ENCODE results near the gene VKORC1.

Gene VKORC1

DNA sequence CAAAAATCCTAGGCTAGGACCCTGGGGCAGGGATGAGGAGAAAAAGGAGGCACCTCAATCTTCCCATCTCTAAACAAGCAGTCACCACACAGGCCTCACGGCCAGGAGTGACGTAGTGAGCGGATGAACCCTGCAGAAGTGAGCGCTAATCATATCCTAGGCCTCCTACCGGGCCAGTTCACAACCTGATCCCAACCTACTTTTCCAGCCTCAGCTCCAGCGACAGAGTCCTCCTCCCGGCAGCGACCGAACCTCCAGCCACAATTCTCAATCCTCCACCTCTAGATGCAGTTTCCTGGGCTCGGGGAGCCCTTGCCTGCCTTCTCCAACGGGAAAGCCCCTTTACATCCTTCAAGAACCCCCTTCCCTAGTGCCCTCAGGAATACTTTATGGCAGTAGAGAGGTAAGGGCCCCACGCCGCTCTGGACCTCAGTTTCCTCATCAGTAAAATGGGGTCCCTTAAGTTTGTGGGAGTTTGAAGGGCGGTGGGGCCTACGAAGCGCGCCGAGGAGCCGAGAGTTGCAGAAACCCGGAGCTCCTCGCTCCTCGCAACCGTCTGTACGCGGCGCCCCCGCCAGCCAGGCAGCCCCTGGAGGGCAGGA, 22.0 kb downstream of the VKORC1 start:
- TF ChIP-seq FOXP2 (optimal IDR thresholded peaks at IDR 0.05; ENCODE audit: control extremely low read depth, extremely low read length, insufficient read depth) (no peak), EZH2 (IDR thresholded peaks at IDR 0.05) (no peak)
- Histone ChIP-seq H3K27ac (peak overlapping the region; percentile 92), H3K9ac (ENCODE audit: insufficient read length) (peak overlapping the region; percentile 99), H3K9me3 (ENCODE audit: low read depth, low read length) (no peaks in the 10 kb centered on the region), H3K36me3 (ENCODE audit: insufficient read depth, low read length) (peaks cover 16% of the 10 kb centered on the region; the same call in 1 of the 2 replicates), H3K4me3 (peak overlapping the region; percentile 96)
- no peak for DNase-seq (ENCODE audit: low read depth, low spot score)

GRCh38 chr16:31071861-31072260, 22.7 kb downstream of the VKORC1 start:
- Histone ChIP-seq H3K9me3 (ENCODE audit: low read depth, low read length) (no peaks in the 10 kb centered on the region), H3K4me3 (peak overlapping the region; percentile 96), H3K27ac (peak overlapping the region; percentile 92), H3K9ac (ENCODE audit: insufficient read length) (peak overlapping the region; percentile 99), H3K36me3 (ENCODE audit: insufficient read depth, low read length) (peaks cover 8% of the 10 kb centered on the region; the same call in 1 of the 2 replicates)
- TF ChIP-seq POLR2AphosphoS5 (IDR thresholded peaks at IDR 0.05; ENCODE audit: borderline replicate concordance, low read depth, low read length) (no peak), FOXP2 (optimal IDR thresholded peaks at IDR 0.05; ENCODE audit: control extremely low read depth, extremely low read length, insufficient read depth) (no peak)
- DNase-seq (ENCODE audit: low read depth, low spot score): no peak

DNA sequence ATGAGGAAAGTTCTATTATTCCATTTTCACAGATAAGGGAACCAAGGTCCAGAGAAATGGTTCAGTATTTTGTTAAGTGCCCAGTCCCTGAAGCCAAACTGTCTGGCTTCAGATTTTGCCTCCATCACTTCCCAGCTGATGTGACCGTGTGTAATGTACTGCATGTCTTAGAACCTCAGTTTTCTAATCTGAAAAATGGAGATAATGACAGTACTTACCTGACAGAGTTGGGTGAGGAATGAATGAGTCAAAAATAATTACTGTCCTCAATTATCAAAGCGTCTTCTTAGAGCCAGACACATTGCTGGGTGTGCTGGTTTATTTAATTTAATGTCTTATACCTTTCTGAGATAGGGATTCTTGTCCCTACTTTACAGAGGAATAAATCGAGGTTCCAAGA, 27.3 kb downstream of the VKORC1 start:
- no peak overlapping the region for H3K27ac ChIP-seq
- H3K9me3 ChIP-seq (ENCODE audit: low read depth, low read length): no peaks in the 10 kb centered on the region
- DNase-seq (ENCODE audit: low read depth, low spot score): no peak
- H3K36me3 ChIP-seq (ENCODE audit: insufficient read depth, low read length): peaks cover 15% of the 10 kb centered on the region; the same call in 1 of the 2 replicates
- no peak for TF ChIP-seq FOXP2 (optimal IDR thresholded peaks at IDR 0.05; ENCODE audit: control extremely low read depth, extremely low read length, insufficient read depth)
- no peak for TF ChIP-seq EZH2 (IDR thresholded peaks at IDR 0.05)
- TF ChIP-seq POLR2AphosphoS5 (IDR thresholded peaks at IDR 0.05; ENCODE audit: borderline replicate concordance, low read depth, low read length): no peak
- H3K4me3 ChIP-seq: no peak overlapping the region
- H3K9ac ChIP-seq (ENCODE audit: insufficient read length): no peak overlapping the region

GRCh38 chr16:31064882-31065461, 29.6 kb downstream of the VKORC1 start:
- no peak overlapping the region for H3K27ac ChIP-seq
- H3K36me3 ChIP-seq (ENCODE audit: insufficient read depth, low read length): peaks cover 30% of the 10 kb centered on the region; the same call in 1 of the 2 replicates
- H3K9ac ChIP-seq (ENCODE audit: insufficient read length): no peak overlapping the region
- H3K9me3 ChIP-seq (ENCODE audit: low read depth, low read length): no peaks in the 10 kb centered on the region
- DNase-seq (ENCODE audit: low read depth, low spot score): no peak
- H3K4me3 ChIP-seq: no peak overlapping the region
- no peak for TF ChIP-seq FOXP2 (optimal IDR thresholded peaks at IDR 0.05; ENCODE audit: control extremely low read depth, extremely low read length, insufficient read depth)
- TF ChIP-seq POLR2AphosphoS5 (IDR thresholded peaks at IDR 0.05; ENCODE audit: borderline replicate concordance, low read depth, low read length): no peak
- TF ChIP-seq EZH2 (IDR thresholded peaks at IDR 0.05): no peak

GRCh38 chr16:31063843-31064611, 30.6 kb downstream of the VKORC1 start:
- no peak for DNase-seq (ENCODE audit: low read depth, low spot score)
- Histone ChIP-seq H3K27ac (no peak overlapping the region), H3K4me3 (no peak overlapping the region), H3K9ac (ENCODE audit: insufficient read length) (no peak overlapping the region), H3K9me3 (ENCODE audit: low read depth, low read length) (no peaks in the 10 kb centered on the region), H3K36me3 (ENCODE audit: insufficient read depth, low read length) (peaks cover 30% of the 10 kb centered on the region; the same call in 1 of the 2 replicates)
- TF ChIP-seq POLR2AphosphoS5 (IDR thresholded peaks at IDR 0.05; ENCODE audit: borderline replicate concordance, low read depth, low read length): no peak
- TF ChIP-seq FOXP2 (optimal IDR thresholded peaks at IDR 0.05; ENCODE audit: control extremely low read depth, extremely low read length, insufficient read depth): no peak
- no peak for TF ChIP-seq EZH2 (IDR thresholded peaks at IDR 0.05)

GRCh38 chr16:31063495-31063842, 31.1 kb downstream of the VKORC1 start:
- TF ChIP-seq POLR2AphosphoS5 (IDR thresholded peaks at IDR 0.05; ENCODE audit: borderline replicate concordance, low read depth, low read length) (no peak), EZH2 (IDR thresholded peaks at IDR 0.05) (no peak), FOXP2 (optimal IDR thresholded peaks at IDR 0.05; ENCODE audit: control extremely low read depth, extremely low read length, insufficient read depth) (no peak)
- Histone ChIP-seq H3K36me3 (ENCODE audit: insufficient read depth, low read length) (peaks cover 30% of the 10 kb centered on the region; the same call in 1 of the 2 replicates), H3K9me3 (ENCODE audit: low read depth, low read length) (no peaks in the 10 kb centered on the region), H3K4me3 (no peak overlapping the region), H3K27ac (no peak overlapping the region), H3K9ac (ENCODE audit: insufficient read length) (no peak overlapping the region)
- no peak for DNase-seq (ENCODE audit: low read depth, low spot score)

- H3K9ac ChIP-seq (ENCODE audit: insufficient read length): no peak overlapping the region
- H3K27ac ChIP-seq: no peak overlapping the region
- no peak for DNase-seq (ENCODE audit: low read depth, low spot score)
- H3K36me3 ChIP-seq (ENCODE audit: insufficient read depth, low read length): peaks cover 30% of the 10 kb centered on the region; the same call in 1 of the 2 replicates
- H3K9me3 ChIP-seq (ENCODE audit: low read depth, low read length): no peaks in the 10 kb centered on the region
- no peak overlapping the region for H3K4me3 ChIP-seq
- TF ChIP-seq POLR2AphosphoS5 (IDR thresholded peaks at IDR 0.05; ENCODE audit: borderline replicate concordance, low read depth, low read length) (no peak), FOXP2 (optimal IDR thresholded peaks at IDR 0.05; ENCODE audit: control extremely low read depth, extremely low read length, insufficient read depth) (no peak), EZH2 (IDR thresholded peaks at IDR 0.05) (no peak)
Measured at GRCh38 chr16:31061813-31062440, 32.7 kb downstream of the VKORC1 start.

All from SK-N-MC (cell line).